B cell (primary cell): ENCODE results near the gene C14orf119. TPM values are rescaled to one million over a fixed set of nuclear protein-coding genes. Genes with fewer than 3 reads are reported as not detected.
A peak's percentile ranks its signal among the peaks of the same experiment; 100 is the strongest.

ENCODE experiments used
- ATAC-seq: fragments of 200-7000 bp; cut with Tn5 transposase; one replicate; pipeline ENCODE4 v1.10.0; 2021; ENCODE audit warnings: low read depth, mild to moderate bottlenecking, moderate number of reproducible peaks, moderate library complexity
- CTCF ChIA-PET: fragments of 350-600 bp; sonication (Branson Sonifier 250); formaldehyde crosslinking; loops from one replicate; lab custom pipeline; 2021; ENCODE audit warnings: antibody characterized with exemption, inconsistent platforms; lab: Charles Lee
- POLR2A ChIA-PET: fragments of 350-600 bp; sonication (Branson Sonifier 250); formaldehyde crosslinking; loops from one replicate; lab custom pipeline; 2021; ENCODE audit warnings: antibody characterized with exemption; lab: Charles Lee
- DNase-seq: peaks from one replicate; pipeline ENCODE4 v3.0.0; 2013
- H2AFZ ChIP-seq: 2 replicates; pipeline ENCODE4 v1.6.1; 2012; ENCODE audit warnings: mild to moderate bottlenecking, low read depth, low read length; ENCODE audit not compliant: insufficient read depth, poor library complexity, severe bottlenecking
- H3K27ac ChIP-seq, 2 donors: 1 replicate in 1 of 2; 2 replicates in 1 of 2; pipeline ENCODE4 v1.5.1; 2012 to 2013; ENCODE audit warnings: low read length in 2 of 2, mild to moderate bottlenecking in 2 of 2, moderate library complexity in 1 of 2
- H3K27me3 ChIP-seq, 4 experiments: fragments of 200-600 bp in 1 of 4; sonication (generic) in 1 of 4; replicated peaks in 1 of 4; 1 replicate in 2 of 4; 2 replicates in 2 of 4; pipeline versions ENCODE4 v1.6.1 to v1.7.0; 2013 to 2016; ENCODE audit warnings: low read length in 3 of 4, mild to moderate bottlenecking in 2 of 4, mixed read lengths in 1 of 4, moderate library complexity in 1 of 4; ENCODE audit not compliant: insufficient read depth in 4 of 4, control insufficient read depth in 3 of 4; ENCODE audit errors: control extremely low read depth in 1 of 4
- H3K36me3 ChIP-seq, 2 experiments: replicated peaks in 1 of 2; 1 replicate in 1 of 2; 2 replicates in 1 of 2; pipeline versions ENCODE4 v1.6.1 to v1.7.1; 2013; ENCODE audit warnings: low read length in 1 of 2; ENCODE audit not compliant: insufficient read depth in 2 of 2, control insufficient read depth in 1 of 2; ENCODE audit errors: control extremely low read depth in 1 of 2, extremely low read depth in 1 of 2
- H3K4me1 ChIP-seq, 2 donors: fragments of 200-600 bp in 1 of 2; sonication (generic) in 1 of 2; 1 replicate in 1 of 2; 2 replicates in 1 of 2; pipeline versions ENCODE4 v1.5.1 to v1.6.1; 2013 to 2017; ENCODE audit warnings: low read length in 2 of 2; ENCODE audit not compliant: control insufficient read depth in 2 of 2, insufficient read depth in 2 of 2
- H3K4me2 ChIP-seq: replicated peaks from 2 replicates; pipeline ENCODE3; 2012; ENCODE audit warnings: mild to moderate bottlenecking, low read depth, low read length; ENCODE audit not compliant: poor library complexity, severe bottlenecking
- H3K4me3 ChIP-seq, 5 experiments: fragments of 200-600 bp in 1 of 5; sonication (generic) in 1 of 5; 1 replicate in 3 of 5; 2 replicates in 2 of 5; pipeline versions ENCODE4 v1.5.1 to v1.7.0; 2011 to 2016; ENCODE audit warnings: low read length in 4 of 5, mild to moderate bottlenecking in 4 of 5, low read depth in 2 of 5, control low read depth in 1 of 5, moderate library complexity in 1 of 5; ENCODE audit not compliant: insufficient read depth in 1 of 5; ENCODE audit errors: control extremely low read depth in 1 of 5, extremely low read depth in 1 of 5
- H3K79me2 ChIP-seq: fragments of 200-600 bp; sonication (generic); one replicate; pipeline ENCODE4 v1.6.0; 2016; ENCODE audit warnings: low read length; ENCODE audit not compliant: control insufficient read depth, insufficient read depth
- H3K9ac ChIP-seq: fragments of 200-600 bp; sonication (generic); 2 replicates; pipeline ENCODE4 v1.6.1; 2017; ENCODE audit warnings: mild to moderate bottlenecking, low read length, moderate library complexity
- H3K9me3 ChIP-seq, 3 donors: one replicate each; pipeline versions ENCODE4 v1.6.1 to v1.7.1; 2013; ENCODE audit warnings: low read length in 2 of 3; ENCODE audit not compliant: control insufficient read depth in 2 of 3, insufficient read depth in 1 of 3; ENCODE audit errors: control extremely low read depth in 1 of 3
- H4K20me1 ChIP-seq: 2 replicates; pipeline ENCODE4 v1.6.0; 2012; ENCODE audit warnings: mild to moderate bottlenecking, low read length; ENCODE audit not compliant: insufficient read depth, control insufficient read depth, poor library complexity, severe bottlenecking
- H3K27ac Mint-ChIP-seq: one replicate; pipeline ENCODE4 v1.8.0; 2021; ENCODE audit warnings: mixed read lengths
- H3K27me3 Mint-ChIP-seq: one replicate; pipeline ENCODE4 v1.8.0; 2021; ENCODE audit warnings: mixed read lengths
- H3K4me1 Mint-ChIP-seq: one replicate; pipeline ENCODE4 v1.8.0; 2021; ENCODE audit warnings: mixed read lengths
- H3K4me3 Mint-ChIP-seq: one replicate; pipeline ENCODE4 v1.8.0; 2021; ENCODE audit warnings: mixed read lengths
- H3K9me3 Mint-ChIP-seq: one replicate; pipeline ENCODE4 v1.8.0; 2022; ENCODE audit warnings: mixed read lengths; ENCODE audit not compliant: insufficient read depth
- EZH2 ChIP-seq: IDR thresholded peaks from 2 replicates; pipeline ENCODE4 v1.6.1; 2012; ENCODE audit warnings: borderline replicate concordance, low read depth, mild to moderate bottlenecking, moderate library complexity, low read length; ENCODE audit not compliant: insufficient read depth, poor library complexity, severe bottlenecking
- WGBS: methylation state at CpG from one replicate; pipeline ENCODE4 v1.1.5; 2013; ENCODE audit warnings: missing lambda C conversion rate; ENCODE audit not compliant: insufficient coverage; 5-methylcytosine and 5-hydroxymethylcytosine counted together
- intact Hi-C: fragments of 100-400 bp; cut with micrococcal nuclease; formaldehyde crosslinking; loops from one replicate; pipeline ENCODE4 v1.10.0; 2022
- polyA plus RNA-seq: library from polyadenylated mRNA; depleted of rRNA; stranded (reverse); fragments of >200 nt; gene quantifications from 2 replicates; pipeline ENCODE4 v1.2.3, GENCODE V29; 2012
- total RNA-seq, 2 donors: library from RNA; stranded (reverse); fragments of 120-200 nt in 1 of 2; gene quantifications; 1 replicate in 1 of 2; 2 replicates in 1 of 2; pipeline versions ENCODE4 v1.2.3 to v1.2.4, GENCODE V29; 2013 to 2022
- TF ChIP-seq, protein P1 (sequence below): fragments of 200-600 bp; IDR thresholded peaks from one replicate; pipeline ENCODE4 v1.8.0; 2022; ENCODE audit warnings: antibody characterized with exemption, mild to moderate bottlenecking

Gene C14orf119
- total and polyA plus RNA-seq, 2 donors (not counting 1 experiment from before 2014, with no cell fraction given): 12.2 to 30.6 TPM

- Histone ChIP-seq H3K4me2 (peak within 1 kb of the TSS; percentile 89), H3K27me3 (no peaks in the 10 kb centered on the region), H3K4me1 (peaks cover 20 to 24% of the 10 kb centered on the region in 2 donors), H3K27ac (peak within 1 kb of the TSS; percentile 92 to 97), H3K9ac (peak within 1 kb of the TSS; percentile 99), H3K4me3 (peak within 1 kb of the TSS; percentile 76 to 99 (median 94)), H3K36me3 (peaks cover 10 to 57% of the 10 kb centered on the region in 2 experiments), H3K79me2 (peaks cover 91% of the 10 kb centered on the region), H4K20me1 (peaks cover 47% of the 10 kb centered on the region), H2AFZ (peak within 1 kb of the TSS; percentile 88), H3K9me3 (no peaks in the 10 kb centered on the region)
- no peak for TF ChIP-seq EZH2
- TF ChIP-seq, protein P1, sequence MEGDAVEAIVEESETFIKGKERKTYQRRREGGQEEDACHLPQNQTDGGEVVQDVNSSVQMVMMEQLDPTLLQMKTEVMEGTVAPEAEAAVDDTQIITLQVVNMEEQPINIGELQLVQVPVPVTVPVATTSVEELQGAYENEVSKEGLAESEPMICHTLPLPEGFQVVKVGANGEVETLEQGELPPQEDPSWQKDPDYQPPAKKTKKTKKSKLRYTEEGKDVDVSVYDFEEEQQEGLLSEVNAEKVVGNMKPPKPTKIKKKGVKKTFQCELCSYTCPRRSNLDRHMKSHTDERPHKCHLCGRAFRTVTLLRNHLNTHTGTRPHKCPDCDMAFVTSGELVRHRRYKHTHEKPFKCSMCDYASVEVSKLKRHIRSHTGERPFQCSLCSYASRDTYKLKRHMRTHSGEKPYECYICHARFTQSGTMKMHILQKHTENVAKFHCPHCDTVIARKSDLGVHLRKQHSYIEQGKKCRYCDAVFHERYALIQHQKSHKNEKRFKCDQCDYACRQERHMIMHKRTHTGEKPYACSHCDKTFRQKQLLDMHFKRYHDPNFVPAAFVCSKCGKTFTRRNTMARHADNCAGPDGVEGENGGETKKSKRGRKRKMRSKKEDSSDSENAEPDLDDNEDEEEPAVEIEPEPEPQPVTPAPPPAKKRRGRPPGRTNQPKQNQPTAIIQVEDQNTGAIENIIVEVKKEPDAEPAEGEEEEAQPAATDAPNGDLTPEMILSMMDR: no peak
- ChIA-PET CTCF (interaction anchor here (0.8 to 2.9 kb wide), 22 partner anchors 9 to 538 kb away, joined by 3 to 30 read pairs (median 4); partner anchors contain the start of genes PABPN1 and PPP1R3E), POLR2A (interaction anchor here (0.5 to 2.0 kb wide), 17 partner anchors 11 to 1020 kb away, joined by 3 to 20 read pairs (median 4); partner anchors contain the start of genes ABHD4, CDH24, DCAF11 and PABPN1)
- Mint-ChIP-seq H3K9me3 (no peaks in the 10 kb centered on the region), H3K4me1 (peaks cover 33% of the 10 kb centered on the region), H3K27me3 (no peaks in the 10 kb centered on the region), H3K4me3 (no peak within 1 kb of the TSS), H3K27ac (no peak within 1 kb of the TSS)
- ATAC-seq (peak; percentile 22), DNase-seq (no peak)
- WGBS: under 1% methylated on average over 52 of the region's 55 CpGs
- intact Hi-C loops: loop anchor here (1.0 to 10.0 kb wide), 13 partner anchors 18 to 1830 kb away; partner anchors contain the start of genes CDH24, EMC9, HNRNPC and HOMEZ
Measured at GRCh38 chr14:23094666-23095195, 574 bp upstream of the C14orf119 start, which contains the start of gene ACIN1. Gene ACIN1 (minus strand): TSS chr14:23095136. CDS start chr14:23095112, 24 bp downstream.

- H3K4me1 Mint-ChIP-seq: peaks cover 29% of the 10 kb centered on the region
- ChIA-PET CTCF (interaction anchor here (0.5 to 1.4 kb wide), 5 partner anchors 21 to 876 kb away, joined by 3 to 10 read pairs (median 4); no protein-coding TSS in a partner anchor), POLR2A (no interaction called here)
- no peak overlapping the region for H2AFZ ChIP-seq
- peaks cover 67% of the 10 kb centered on the region for H3K79me2 ChIP-seq
- no peak overlapping the region for H3K27ac ChIP-seq
- peak overlapping the region; percentile 5 for H3K4me3 Mint-ChIP-seq
- peaks cover 5 to 31% of the 10 kb centered on the region in 2 experiments for H3K36me3 ChIP-seq
- intact Hi-C loops: loop anchor here (10.0 kb wide), 4 partner anchors 457 to 1833 kb away; partner anchors contain the start of genes EMC9, HNRNPC, PSME2 and RNF31
- H4K20me1 ChIP-seq: peaks cover 23% of the 10 kb centered on the region
- no peak overlapping the region for H3K4me3 ChIP-seq
- H3K27me3 ChIP-seq: no peaks in the 10 kb centered on the region
- H3K27me3 Mint-ChIP-seq: no peaks in the 10 kb centered on the region
- H3K9me3 ChIP-seq: no peaks in the 10 kb centered on the region
- TF ChIP-seq EZH2: no peak
- TF ChIP-seq, protein P1: no peak
- no peak overlapping the region for H3K4me2 ChIP-seq
- H3K27ac Mint-ChIP-seq: no peak overlapping the region
- DNase-seq (no peak), ATAC-seq (no peak)
- H3K4me1 ChIP-seq: peaks cover 20 to 24% of the 10 kb centered on the region in 2 donors
- WGBS: 96% methylated on average over 7 of the region's 7 CpGs
- no peaks in the 10 kb centered on the region for H3K9me3 Mint-ChIP-seq
- no peak overlapping the region for H3K9ac ChIP-seq
Measured at GRCh38 chr14:23097786-23098185, 2.5 kb downstream of the C14orf119 start.
